Ishikawa (cell line): ENCODE results near the gene RXRA.

Experiments used
- CEBPB ChIP-seq: IDR thresholded peaks from 2 replicates; pipeline ENCODE4 v1.6.1; 2012
- CREB1 ChIP-seq: IDR thresholded peaks from 2 replicates; pipeline ENCODE4 v1.6.1; 2012; ENCODE audit warnings: low read depth
- EGR1 ChIP-seq: IDR thresholded peaks from 2 replicates; pipeline ENCODE4 v1.6.1; 2012
- EP300 ChIP-seq: IDR thresholded peaks from 2 replicates; pipeline ENCODE4 v1.6.1; 2012; ENCODE audit warnings: borderline replicate concordance
- FOXM1 ChIP-seq: IDR thresholded peaks from 2 replicates; pipeline ENCODE4 v1.6.1; 2012; ENCODE audit warnings: low read depth, borderline replicate concordance
- NFIC ChIP-seq: IDR thresholded peaks from 2 replicates; pipeline ENCODE4 v1.6.1; 2012
- RAD21 ChIP-seq: IDR thresholded peaks from 2 replicates; pipeline ENCODE4 v1.6.1; 2012; ENCODE audit warnings: low read depth
- TAF1 ChIP-seq: IDR thresholded peaks from 2 replicates; pipeline ENCODE4 v1.6.1; 2012; ENCODE audit warnings: low read depth, mild to moderate bottlenecking
- TCF12 ChIP-seq: IDR thresholded peaks from 2 replicates; pipeline ENCODE4 v1.6.1; 2012; ENCODE audit warnings: low read depth
- TEAD4 ChIP-seq: IDR thresholded peaks from 2 replicates; pipeline ENCODE4 v1.6.1; 2012
- YY1 ChIP-seq: IDR thresholded peaks from 2 replicates; pipeline ENCODE4 v1.6.1; 2012; ENCODE audit warnings: low read depth
- ZBTB7A ChIP-seq: IDR thresholded peaks from 2 replicates; pipeline ENCODE4 v1.6.1; 2012; ENCODE audit warnings: low read depth
- TF ChIP-seq, protein P1 (sequence below): IDR thresholded peaks from 2 replicates; pipeline ENCODE4 v1.6.1; 2012
- TF ChIP-seq, protein P2 (sequence below): IDR thresholded peaks from 2 replicates; pipeline ENCODE4 v1.6.1; 2012
- TF ChIP-seq, protein P3 (sequence below): IDR thresholded peaks from 2 replicates; pipeline ENCODE4 v1.6.1; 2012; ENCODE audit warnings: low read depth, mild to moderate bottlenecking

RXRA gene

DNA sequence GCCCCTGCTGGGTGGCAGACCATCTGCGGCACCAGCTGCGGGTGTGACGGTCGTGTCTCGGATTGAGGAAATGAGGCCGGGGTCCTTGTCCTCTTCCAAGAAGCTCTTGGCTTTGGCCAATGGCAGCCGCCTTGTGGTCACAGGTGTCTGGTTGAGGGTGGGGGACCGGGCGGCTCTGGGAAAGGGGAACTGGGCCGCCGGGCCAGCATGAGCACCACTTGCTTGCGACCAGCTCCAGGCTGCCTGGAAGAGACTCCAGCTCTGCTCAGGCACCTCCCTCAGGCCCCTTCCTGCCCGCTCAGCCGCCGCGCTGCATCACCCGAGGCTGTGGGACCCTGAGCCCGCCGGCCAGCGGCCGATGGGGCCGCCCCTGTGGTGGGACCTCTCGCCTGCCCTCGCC lies 59.7 kb downstream of the RXRA start:
- TF ChIP-seq TAF1 (no peak), ZBTB7A (no peak), FOXM1 (no peak), CEBPB (no peak), TCF12 (no peak), RAD21 (no peak), CREB1 (no peak), NFIC (no peak), TEAD4 (no peak), EGR1 (no peak), EP300 (no peak), YY1 (no peak)
- TF ChIP-seq, protein P1, sequence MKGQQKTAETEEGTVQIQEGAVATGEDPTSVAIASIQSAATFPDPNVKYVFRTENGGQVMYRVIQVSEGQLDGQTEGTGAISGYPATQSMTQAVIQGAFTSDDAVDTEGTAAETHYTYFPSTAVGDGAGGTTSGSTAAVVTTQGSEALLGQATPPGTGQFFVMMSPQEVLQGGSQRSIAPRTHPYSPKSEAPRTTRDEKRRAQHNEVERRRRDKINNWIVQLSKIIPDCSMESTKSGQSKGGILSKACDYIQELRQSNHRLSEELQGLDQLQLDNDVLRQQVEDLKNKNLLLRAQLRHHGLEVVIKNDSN: no peak
- TF ChIP-seq, protein P2, sequence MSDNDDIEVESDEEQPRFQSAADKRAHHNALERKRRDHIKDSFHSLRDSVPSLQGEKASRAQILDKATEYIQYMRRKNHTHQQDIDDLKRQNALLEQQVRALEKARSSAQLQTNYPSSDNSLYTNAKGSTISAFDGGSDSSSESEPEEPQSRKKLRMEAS: no peak
- TF ChIP-seq, protein P3, sequence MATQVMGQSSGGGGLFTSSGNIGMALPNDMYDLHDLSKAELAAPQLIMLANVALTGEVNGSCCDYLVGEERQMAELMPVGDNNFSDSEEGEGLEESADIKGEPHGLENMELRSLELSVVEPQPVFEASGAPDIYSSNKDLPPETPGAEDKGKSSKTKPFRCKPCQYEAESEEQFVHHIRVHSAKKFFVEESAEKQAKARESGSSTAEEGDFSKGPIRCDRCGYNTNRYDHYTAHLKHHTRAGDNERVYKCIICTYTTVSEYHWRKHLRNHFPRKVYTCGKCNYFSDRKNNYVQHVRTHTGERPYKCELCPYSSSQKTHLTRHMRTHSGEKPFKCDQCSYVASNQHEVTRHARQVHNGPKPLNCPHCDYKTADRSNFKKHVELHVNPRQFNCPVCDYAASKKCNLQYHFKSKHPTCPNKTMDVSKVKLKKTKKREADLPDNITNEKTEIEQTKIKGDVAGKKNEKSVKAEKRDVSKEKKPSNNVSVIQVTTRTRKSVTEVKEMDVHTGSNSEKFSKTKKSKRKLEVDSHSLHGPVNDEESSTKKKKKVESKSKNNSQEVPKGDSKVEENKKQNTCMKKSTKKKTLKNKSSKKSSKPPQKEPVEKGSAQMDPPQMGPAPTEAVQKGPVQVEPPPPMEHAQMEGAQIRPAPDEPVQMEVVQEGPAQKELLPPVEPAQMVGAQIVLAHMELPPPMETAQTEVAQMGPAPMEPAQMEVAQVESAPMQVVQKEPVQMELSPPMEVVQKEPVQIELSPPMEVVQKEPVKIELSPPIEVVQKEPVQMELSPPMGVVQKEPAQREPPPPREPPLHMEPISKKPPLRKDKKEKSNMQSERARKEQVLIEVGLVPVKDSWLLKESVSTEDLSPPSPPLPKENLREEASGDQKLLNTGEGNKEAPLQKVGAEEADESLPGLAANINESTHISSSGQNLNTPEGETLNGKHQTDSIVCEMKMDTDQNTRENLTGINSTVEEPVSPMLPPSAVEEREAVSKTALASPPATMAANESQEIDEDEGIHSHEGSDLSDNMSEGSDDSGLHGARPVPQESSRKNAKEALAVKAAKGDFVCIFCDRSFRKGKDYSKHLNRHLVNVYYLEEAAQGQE: no peak

DNA sequence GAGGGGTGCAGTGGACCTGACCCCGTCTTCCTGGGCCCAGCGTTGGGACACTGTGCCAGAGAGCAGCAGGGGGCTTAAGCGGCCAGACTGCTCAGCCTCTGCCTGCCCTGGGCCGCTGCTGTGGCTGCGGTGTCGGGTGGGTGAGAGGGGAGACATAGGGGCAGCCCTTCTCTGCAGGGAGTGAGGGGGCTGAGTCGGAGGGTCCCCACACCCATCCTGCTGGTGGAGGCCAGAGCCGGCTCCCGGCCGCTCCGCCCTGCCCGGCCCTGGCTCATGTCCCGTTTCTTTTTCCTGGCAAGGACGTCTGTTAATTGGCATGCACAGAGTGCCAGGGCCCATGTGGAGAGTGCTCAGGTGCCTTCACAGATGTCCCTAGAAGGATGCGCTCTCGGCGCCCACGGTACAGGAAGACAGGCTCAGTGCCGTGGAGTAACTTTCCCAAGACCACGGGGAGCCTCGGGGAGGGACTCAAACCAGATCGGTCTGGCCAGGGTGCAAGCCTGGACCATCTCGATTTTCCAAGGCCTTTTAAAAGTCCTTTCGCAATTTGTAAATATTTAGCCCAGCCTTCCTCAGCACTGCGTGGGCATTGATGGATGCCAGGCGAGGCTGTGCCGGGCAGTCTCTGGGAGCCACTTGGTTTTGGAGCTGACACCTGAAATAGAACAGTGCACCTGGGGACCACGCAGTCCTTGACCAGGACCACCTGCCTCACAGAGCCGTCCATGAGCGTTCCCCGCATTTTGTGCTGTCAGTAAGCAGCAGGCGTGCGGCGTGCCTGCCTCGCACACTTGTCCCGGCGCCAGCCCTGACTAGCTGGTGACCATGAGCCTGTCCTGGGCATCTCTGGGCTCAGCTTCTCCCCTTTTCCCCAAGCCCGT lies 60.9 kb downstream of the RXRA start:
- TF ChIP-seq TAF1: no peak
- peak; percentile 38; the same call in 1 of the 2 replicates for TF ChIP-seq NFIC
- no peak for TF ChIP-seq TEAD4
- TF ChIP-seq ZBTB7A: 0 out of 2 replicates have a peak, but pooled peaks have one; percentile 43
- no peak for TF ChIP-seq TCF12
- TF ChIP-seq, protein P2: no peak
- TF ChIP-seq, protein P1: no peak
- TF ChIP-seq FOXM1: no peak

DNA sequence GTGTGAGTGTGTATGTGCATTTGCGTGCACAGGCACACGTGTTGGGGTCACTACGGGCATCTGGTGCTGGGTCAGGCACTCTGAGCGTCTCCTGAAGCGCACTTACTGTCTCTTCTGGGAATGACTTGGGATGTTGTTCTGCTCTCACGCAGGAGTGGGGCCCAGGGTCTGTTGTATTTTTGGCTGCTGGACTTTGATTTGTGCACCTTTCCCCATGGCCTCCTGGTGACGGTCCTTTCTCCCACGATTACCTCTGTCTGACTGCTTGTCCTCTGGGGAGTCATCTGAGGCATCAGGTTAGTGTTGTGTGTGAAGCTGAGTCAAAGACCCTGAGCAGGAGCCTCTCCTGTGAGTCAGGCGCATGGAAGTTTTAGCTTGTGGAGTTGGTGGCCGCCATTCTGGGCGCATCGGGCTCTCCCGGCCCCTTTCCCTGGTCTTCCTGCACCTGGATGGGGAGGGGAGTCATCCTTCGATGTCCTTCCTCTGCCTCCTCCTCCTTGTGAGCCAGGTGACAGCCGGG lies 62.1 kb downstream of the RXRA start:
- TF ChIP-seq NFIC (no peak), EP300 (no peak), RAD21 (no peak), TEAD4 (no peak), CREB1 (no peak)
- TF ChIP-seq, protein P1: no peak
- TF ChIP-seq, protein P2: no peak

DNA sequence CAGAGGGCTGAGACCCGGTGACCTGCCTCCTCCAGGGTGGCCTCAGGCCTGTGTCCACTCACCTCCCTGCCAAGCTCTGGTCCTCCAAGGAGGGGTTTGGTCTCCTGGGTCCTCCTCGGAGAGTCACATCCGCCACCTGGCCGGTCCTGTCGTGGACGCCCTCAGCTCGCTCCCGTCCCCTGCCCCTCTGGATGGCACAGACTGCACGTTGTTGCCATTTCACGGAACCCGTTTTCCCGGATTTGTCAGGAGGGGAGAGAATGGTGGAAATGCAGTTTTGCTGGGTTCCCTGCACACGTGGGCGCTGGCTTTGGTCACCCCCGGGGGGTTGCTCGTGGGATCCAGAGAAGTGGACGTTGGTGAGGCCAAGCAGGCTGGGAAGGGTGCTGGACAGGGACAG lies 62.7 kb downstream of the RXRA start:
- no peak for TF ChIP-seq YY1
- no peak for TF ChIP-seq ZBTB7A
- TF ChIP-seq TEAD4: no peak
- TF ChIP-seq NFIC: no peak
- no peak for TF ChIP-seq FOXM1
- TF ChIP-seq EP300: no peak
- no peak for TF ChIP-seq CEBPB

DNA sequence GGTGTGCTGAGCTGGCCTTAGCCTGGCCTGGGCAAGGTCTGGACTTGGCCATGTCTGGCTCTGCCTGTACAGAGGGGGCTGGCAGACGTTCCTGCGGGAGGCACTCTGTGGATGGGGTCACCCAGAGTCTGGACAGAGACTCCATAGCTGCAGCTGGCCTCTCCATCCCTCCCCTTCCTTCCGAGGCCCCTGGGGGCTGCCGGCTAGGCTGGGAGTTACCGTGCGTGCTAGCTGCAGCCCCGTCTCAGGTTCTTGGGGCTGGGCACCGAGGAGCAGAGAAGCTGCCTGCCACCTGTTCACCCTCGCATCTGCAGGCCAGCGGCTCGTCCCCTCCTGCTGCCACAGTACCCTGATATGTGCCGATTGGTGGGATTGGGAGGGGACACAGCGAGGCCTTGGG lies 63.4 kb downstream of the RXRA start:
- TF ChIP-seq NFIC: no peak
- no peak for TF ChIP-seq YY1
- TF ChIP-seq FOXM1: no peak
- TF ChIP-seq ZBTB7A: no peak
- TF ChIP-seq CREB1: no peak
- no peak for TF ChIP-seq CEBPB
- no peak for TF ChIP-seq TCF12
- TF ChIP-seq, protein P1: no peak
- TF ChIP-seq, protein P3: no peak
- TF ChIP-seq RAD21: no peak
- no peak for TF ChIP-seq EP300
- TF ChIP-seq, protein P2: no peak
